ENCODE measurements around the gene ETNK2. TPM values are rescaled to one million over a fixed set of nuclear protein-coding genes. Genes with fewer than 3 reads are reported as not detected.
"Not testable (repeated sequence)": the region's sequence is repeated elsewhere in the genome, so short reads cannot be mapped to it uniquely, and the experiment has no call there.

The ETNK2 gene
- total RNA-seq, 1 experiment from 2014 or later, result 9.4 TPM

- peak; percentile 44 to 61 for DNase-seq
- Histone ChIP-seq H3K36me3 (no peaks in the 10 kb centered on the region), H3K27me3 (no peaks in the 10 kb centered on the region), H3K27ac (peak overlapping the region; percentile 21; the same call in 1 of the 2 replicates), H3K9me3 (replicated peaks) (no peaks in the 10 kb centered on the region), H3K4me1 (peaks cover 35% of the 10 kb centered on the region), H3K4me3 (0 out of 2 replicates have a peak overlapping the region, but pooled peaks have one; percentile 3)
Observed at GRCh38 chr1:204094856-204095634, 56.8 kb downstream of the ETNK2 start.

- peak; percentile 47 to 64 for DNase-seq
- Histone ChIP-seq H3K27me3 (no peaks in the 10 kb centered on the region), H3K36me3 (no peaks in the 10 kb centered on the region), H3K9me3 (replicated peaks) (no peaks in the 10 kb centered on the region), H3K4me1 (peaks cover 35% of the 10 kb centered on the region), H3K27ac (peak overlapping the region; percentile 21; the same call in 1 of the 2 replicates), H3K4me3 (0 out of 2 replicates have a peak overlapping the region, but pooled peaks have one; percentile 3)
Observed at GRCh38 chr1:204094313-204094729, 57.5 kb downstream of the ETNK2 start.

- H3K27me3 ChIP-seq, result no peaks in the 10 kb centered on the region
Observed at GRCh38 chr1:204093781-204094180, 58.1 kb downstream of the ETNK2 start.

GRCh38 chr1:204093421-204093717 is 58.5 kb downstream of the ETNK2 start:
- Histone ChIP-seq H3K4me3 (no peak overlapping the region), H3K4me1 (peaks cover 35% of the 10 kb centered on the region), H3K27ac (no peak overlapping the region), H3K36me3 (no peaks in the 10 kb centered on the region), H3K9me3 (replicated peaks) (no peaks in the 10 kb centered on the region), H3K27me3 (no peaks in the 10 kb centered on the region)
- DNase-seq, result peak; percentile 70 to 72

More at GRCh38 chr1:204093781-204094180, 58.1 kb downstream of the ETNK2 start:
- H3K4me3 ChIP-seq, result no peak overlapping the region
- no peak overlapping the region for H3K27ac ChIP-seq
- no peaks in the 10 kb centered on the region for H3K36me3 ChIP-seq
- peaks cover 35% of the 10 kb centered on the region for H3K4me1 ChIP-seq
- DNase-seq, result no peak
- H3K9me3 ChIP-seq (replicated peaks), result no peaks in the 10 kb centered on the region

GRCh38 chr1:204092632-204093420 is 59.0 kb downstream of the ETNK2 start:
- no peaks in the 10 kb centered on the region for H3K9me3 ChIP-seq (replicated peaks)
- DNase-seq, result no peak
- H3K4me1 ChIP-seq, result peaks cover 38% of the 10 kb centered on the region
- no peaks in the 10 kb centered on the region for H3K36me3 ChIP-seq
- H3K4me3 ChIP-seq, result no peak overlapping the region
- H3K27me3 ChIP-seq, result no peaks in the 10 kb centered on the region
- H3K27ac ChIP-seq, result no peak overlapping the region

GRCh38 chr1:204091787-204092312 is 60.0 kb downstream of the ETNK2 start:
- H3K27me3 ChIP-seq, result no peaks in the 10 kb centered on the region
- no peak for DNase-seq

GRCh38 chr1:204091066-204091465 is 60.8 kb downstream of the ETNK2 start:
- Histone ChIP-seq H3K36me3 (no peaks in the 10 kb centered on the region), H3K4me1 (peaks cover 38% of the 10 kb centered on the region), H3K27ac (no peak overlapping the region), H3K27me3 (no peaks in the 10 kb centered on the region), H3K4me3 (no peak overlapping the region), H3K9me3 (replicated peaks) (no peaks in the 10 kb centered on the region)
- no peak for DNase-seq

More at GRCh38 chr1:204091787-204092312, 60.0 kb downstream of the ETNK2 start:
- no peaks in the 10 kb centered on the region for H3K36me3 ChIP-seq
- H3K27ac ChIP-seq, result no peak overlapping the region
- no peak overlapping the region for H3K4me3 ChIP-seq
- peaks cover 38% of the 10 kb centered on the region for H3K4me1 ChIP-seq
- no peaks in the 10 kb centered on the region for H3K9me3 ChIP-seq (replicated peaks)

- H3K36me3 ChIP-seq; H3K4me3 ChIP-seq; H3K9me3 ChIP-seq (replicated peaks); H3K27ac ChIP-seq; H3K27me3 ChIP-seq; DNase-seq: not testable (repeated sequence)
- peaks cover 33% of the 10 kb centered on the region for H3K4me1 ChIP-seq
Observed at GRCh38 chr1:204090132-204090531, 61.7 kb downstream of the ETNK2 start.

GRCh38 chr1:204089044-204089751 is 62.6 kb downstream of the ETNK2 start:
- H3K4me3 ChIP-seq, result no peak overlapping the region
- peaks cover 30% of the 10 kb centered on the region for H3K4me1 ChIP-seq
- H3K27ac ChIP-seq, result no peak overlapping the region
- no peak for DNase-seq
- no peaks in the 10 kb centered on the region for H3K27me3 ChIP-seq
- H3K36me3 ChIP-seq, result no peaks in the 10 kb centered on the region
- no peaks in the 10 kb centered on the region for H3K9me3 ChIP-seq (replicated peaks)

GRCh38 chr1:204088596-204088995 is 63.2 kb downstream of the ETNK2 start:
- H3K4me1 ChIP-seq, result peaks cover 30% of the 10 kb centered on the region
- no peak for DNase-seq
- no peak overlapping the region for H3K4me3 ChIP-seq
- no peaks in the 10 kb centered on the region for H3K36me3 ChIP-seq
- H3K9me3 ChIP-seq (replicated peaks), result no peaks in the 10 kb centered on the region
- no peak overlapping the region for H3K27ac ChIP-seq
- H3K27me3 ChIP-seq, result no peaks in the 10 kb centered on the region

- no peaks in the 10 kb centered on the region for H3K27me3 ChIP-seq
- no peak for DNase-seq
- no peak overlapping the region for H3K27ac ChIP-seq
- no peaks in the 10 kb centered on the region for H3K9me3 ChIP-seq (replicated peaks)
- no peak overlapping the region for H3K4me3 ChIP-seq
- no peaks in the 10 kb centered on the region for H3K36me3 ChIP-seq
- H3K4me1 ChIP-seq, result peaks cover 30% of the 10 kb centered on the region
Observed at GRCh38 chr1:204087893-204088528, 63.8 kb downstream of the ETNK2 start.

- no peaks in the 10 kb centered on the region for H3K36me3 ChIP-seq
- no peak for DNase-seq
- no peaks in the 10 kb centered on the region for H3K27me3 ChIP-seq
- H3K9me3 ChIP-seq (replicated peaks), result no peaks in the 10 kb centered on the region
- H3K27ac ChIP-seq, result no peak overlapping the region
- H3K4me1 ChIP-seq, result peaks cover 30% of the 10 kb centered on the region
- no peak overlapping the region for H3K4me3 ChIP-seq
Observed at GRCh38 chr1:204087181-204087892, 64.5 kb downstream of the ETNK2 start.

GRCh38 chr1:204085876-204086275 is 66.0 kb downstream of the ETNK2 start:
- H3K27ac ChIP-seq, result no peak overlapping the region
- H3K27me3 ChIP-seq, result no peaks in the 10 kb centered on the region
- H3K4me1 ChIP-seq, result peaks cover 38% of the 10 kb centered on the region
- DNase-seq, result no peak
- H3K4me3 ChIP-seq, result no peak overlapping the region
- no peaks in the 10 kb centered on the region for H3K9me3 ChIP-seq (replicated peaks)
- no peaks in the 10 kb centered on the region for H3K36me3 ChIP-seq

Measured in SJCRH30 (cell line).